ENCODE results near the gene PPP1R14B.

The PPP1R14B gene

GRCh38 chr11:64232182-64232966 lies 14.4 kb downstream of the PPP1R14B start:
- TF ChIP-seq EGR1 (IDR thresholded peaks at IDR 0.05) (no peak), USF1 (IDR thresholded peaks at IDR 0.05) (no peak), MAX (IDR thresholded peaks at IDR 0.05) (no peak), NFIC (IDR thresholded peaks at IDR 0.05) (no peak), RAD21 (IDR thresholded peaks at IDR 0.05; ENCODE audit: low read depth) (no peak), YY1 (IDR thresholded peaks at IDR 0.05; ENCODE audit: low read depth) (no peak)

GRCh38 chr11:64231546-64231945 lies 15.2 kb downstream of the PPP1R14B start:
- TF ChIP-seq REST (IDR thresholded peaks at IDR 0.05; ENCODE audit: low read depth): no peak
- no peak for TF ChIP-seq FOXM1 (IDR thresholded peaks at IDR 0.05; ENCODE audit: borderline replicate concordance, low read depth)
- no peak for TF ChIP-seq TCF12 (IDR thresholded peaks at IDR 0.05; ENCODE audit: low read depth)
- no peak for TF ChIP-seq EGR1 (IDR thresholded peaks at IDR 0.05)

DNA sequence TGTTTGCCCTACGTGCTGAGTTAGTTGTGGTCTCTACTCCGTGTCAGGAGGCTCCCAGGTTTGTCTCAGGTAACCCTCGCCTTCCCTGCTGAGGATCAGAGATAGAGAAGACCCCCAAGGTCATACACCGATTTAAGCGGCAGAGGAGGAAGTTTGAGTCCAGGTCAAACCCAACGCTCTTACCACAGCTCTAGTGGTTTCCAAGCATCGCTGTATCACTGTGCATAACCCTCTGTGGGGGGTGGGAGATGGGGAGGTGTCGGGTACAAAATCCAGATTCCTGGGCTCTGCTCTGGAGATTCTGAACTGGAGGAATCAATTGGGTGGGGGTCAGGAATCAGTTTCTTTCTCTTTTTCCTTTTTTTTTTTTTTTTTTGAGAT lies 15.8 kb downstream of the PPP1R14B start:
- TF ChIP-seq EP300 (IDR thresholded peaks at IDR 0.05; ENCODE audit: borderline replicate concordance): no peak
- no peak for TF ChIP-seq REST (IDR thresholded peaks at IDR 0.05; ENCODE audit: low read depth)
- TF ChIP-seq USF1 (IDR thresholded peaks at IDR 0.05): no peak
- no peak for TF ChIP-seq CREB1 (IDR thresholded peaks at IDR 0.05; ENCODE audit: low read depth)
- TF ChIP-seq FOXM1 (IDR thresholded peaks at IDR 0.05; ENCODE audit: borderline replicate concordance, low read depth): no peak
- TF ChIP-seq TCF12 (IDR thresholded peaks at IDR 0.05; ENCODE audit: low read depth): no peak
- TF ChIP-seq EGR1 (IDR thresholded peaks at IDR 0.05): no peak
- no peak for TF ChIP-seq TEAD4 (IDR thresholded peaks at IDR 0.05)
- no peak for TF ChIP-seq NFIC (IDR thresholded peaks at IDR 0.05)
- TF ChIP-seq CEBPB (IDR thresholded peaks at IDR 0.05): no peak
- no peak for TF ChIP-seq TAF1 (IDR thresholded peaks at IDR 0.05; ENCODE audit: low read depth)
- no peak for TF ChIP-seq ZBTB7A (IDR thresholded peaks at IDR 0.05; ENCODE audit: low read depth)
- no peak for TF ChIP-seq YY1 (IDR thresholded peaks at IDR 0.05; ENCODE audit: low read depth)
- no peak for TF ChIP-seq MAX (IDR thresholded peaks at IDR 0.05)
- no peak for TF ChIP-seq RAD21 (IDR thresholded peaks at IDR 0.05; ENCODE audit: low read depth)

DNA sequence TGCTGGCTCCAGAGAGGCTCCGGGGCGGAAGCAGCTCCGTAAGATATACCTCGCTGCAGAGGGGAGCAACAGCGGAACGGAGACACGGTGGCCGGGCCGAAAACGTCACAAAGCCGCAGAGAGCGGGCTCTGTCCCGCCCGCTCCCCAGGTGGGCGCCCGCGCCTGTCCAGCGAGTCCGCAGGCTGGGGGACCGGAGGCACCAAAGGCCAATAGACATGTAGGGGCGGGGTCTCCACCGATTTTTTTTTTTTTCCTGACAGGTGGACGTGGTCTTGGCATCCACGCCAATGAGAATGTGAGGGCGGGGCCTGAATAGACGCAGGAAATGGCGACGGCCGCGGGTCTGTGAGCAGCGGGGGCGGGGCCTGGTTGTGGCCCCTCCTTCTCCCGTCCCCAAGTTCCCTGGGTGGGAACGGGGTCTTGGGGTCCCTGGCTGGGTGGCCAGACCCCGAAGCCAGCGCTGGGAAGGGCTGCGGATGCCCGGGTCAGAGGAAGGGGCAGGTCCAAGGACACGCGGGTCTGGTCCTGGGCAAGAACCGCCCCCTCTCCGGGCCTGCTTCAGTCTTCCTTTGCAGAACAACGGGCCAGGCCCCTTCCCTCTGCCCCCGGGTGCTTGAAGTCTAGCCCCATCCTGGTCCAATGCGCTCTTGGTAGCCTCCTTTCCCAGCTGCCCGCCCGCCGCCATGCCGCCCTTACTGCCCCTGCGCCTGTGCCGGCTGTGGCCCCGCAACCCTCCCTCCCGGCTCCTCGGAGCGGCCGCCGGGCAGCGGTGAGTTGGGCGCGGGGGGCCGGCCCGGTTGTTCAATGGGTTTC lies 16.4 kb downstream of the PPP1R14B start, which contains the start of gene DNAJC4:
Gene DNAJC4, plus strand, starts transcription at position 378 of the 814 bp plus-strand sequence. Its CDS starts 307 bp downstream, at position 685.
- no peak for TF ChIP-seq REST (IDR thresholded peaks at IDR 0.05; ENCODE audit: low read depth)
- 0 out of 2 replicates have a peak, but pooled peaks have one; percentile 20 for TF ChIP-seq EGR1 (IDR thresholded peaks at IDR 0.05)
- no peak for TF ChIP-seq CEBPB (IDR thresholded peaks at IDR 0.05)
- TF ChIP-seq USF1 (IDR thresholded peaks at IDR 0.05): no peak
- TF ChIP-seq TCF12 (IDR thresholded peaks at IDR 0.05; ENCODE audit: low read depth): peak; percentile 26; the same call in 1 of the 2 replicates
- TF ChIP-seq MAX (IDR thresholded peaks at IDR 0.05): no peak; the same call in 1 of the 2 replicates
- TF ChIP-seq NFIC (IDR thresholded peaks at IDR 0.05): no peak
- TF ChIP-seq TAF1 (IDR thresholded peaks at IDR 0.05; ENCODE audit: low read depth): peak; percentile 55; the same call in 1 of the 2 replicates
- TF ChIP-seq TEAD4 (IDR thresholded peaks at IDR 0.05): no peak
- no peak for TF ChIP-seq FOXM1 (IDR thresholded peaks at IDR 0.05; ENCODE audit: borderline replicate concordance, low read depth)
- TF ChIP-seq CREB1 (IDR thresholded peaks at IDR 0.05; ENCODE audit: low read depth): peak; percentile 44
- TF ChIP-seq RAD21 (IDR thresholded peaks at IDR 0.05; ENCODE audit: low read depth): no peak
- no peak for TF ChIP-seq EP300 (IDR thresholded peaks at IDR 0.05; ENCODE audit: borderline replicate concordance)
- peak; percentile 98 for TF ChIP-seq ZBTB7A (IDR thresholded peaks at IDR 0.05; ENCODE audit: low read depth)
- peak; percentile 72 for TF ChIP-seq YY1 (IDR thresholded peaks at IDR 0.05; ENCODE audit: low read depth)

All from Ishikawa (cell line).